GM18505 (cell line): ENCODE results near the gene POMT2.

Source experiments
- ATAC-seq: cut with Tn5 transposase; IDR thresholded peaks from one replicate; pipeline ENCODE4 v1.9.1; 2021; ENCODE audit not compliant: unreplicated experiment
- POLR2A ChIP-seq: IDR thresholded peaks from 4 replicates; pipeline ENCODE4 v1.6.1; 2011; ENCODE audit warnings: borderline replicate concordance; ENCODE audit not compliant: insufficient read depth, insufficient read length; ENCODE audit errors: extremely low read depth

Gene POMT2, protein sequence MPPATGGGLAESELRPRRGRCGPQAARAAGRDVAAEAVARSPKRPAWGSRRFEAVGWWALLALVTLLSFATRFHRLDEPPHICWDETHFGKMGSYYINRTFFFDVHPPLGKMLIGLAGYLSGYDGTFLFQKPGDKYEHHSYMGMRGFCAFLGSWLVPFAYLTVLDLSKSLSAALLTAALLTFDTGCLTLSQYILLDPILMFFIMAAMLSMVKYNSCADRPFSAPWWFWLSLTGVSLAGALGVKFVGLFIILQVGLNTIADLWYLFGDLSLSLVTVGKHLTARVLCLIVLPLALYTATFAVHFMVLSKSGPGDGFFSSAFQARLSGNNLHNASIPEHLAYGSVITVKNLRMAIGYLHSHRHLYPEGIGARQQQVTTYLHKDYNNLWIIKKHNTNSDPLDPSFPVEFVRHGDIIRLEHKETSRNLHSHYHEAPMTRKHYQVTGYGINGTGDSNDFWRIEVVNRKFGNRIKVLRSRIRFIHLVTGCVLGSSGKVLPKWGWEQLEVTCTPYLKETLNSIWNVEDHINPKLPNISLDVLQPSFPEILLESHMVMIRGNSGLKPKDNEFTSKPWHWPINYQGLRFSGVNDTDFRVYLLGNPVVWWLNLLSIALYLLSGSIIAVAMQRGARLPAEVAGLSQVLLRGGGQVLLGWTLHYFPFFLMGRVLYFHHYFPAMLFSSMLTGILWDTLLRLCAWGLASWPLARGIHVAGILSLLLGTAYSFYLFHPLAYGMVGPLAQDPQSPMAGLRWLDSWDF

GRCh38 chr14:77320238-77320935, at the start of gene POMT2:
POMT2 (minus strand) TSS chr14:77320883; CDS start chr14:77320681, 202 bp downstream.
- TF ChIP-seq POLR2A: no peak
- ATAC-seq: peak; percentile 68

GRCh38 chr14:77369285-77369684, 48.6 kb upstream of the POMT2 start:
- no peak for TF ChIP-seq POLR2A
- ATAC-seq: no peak

DNA sequence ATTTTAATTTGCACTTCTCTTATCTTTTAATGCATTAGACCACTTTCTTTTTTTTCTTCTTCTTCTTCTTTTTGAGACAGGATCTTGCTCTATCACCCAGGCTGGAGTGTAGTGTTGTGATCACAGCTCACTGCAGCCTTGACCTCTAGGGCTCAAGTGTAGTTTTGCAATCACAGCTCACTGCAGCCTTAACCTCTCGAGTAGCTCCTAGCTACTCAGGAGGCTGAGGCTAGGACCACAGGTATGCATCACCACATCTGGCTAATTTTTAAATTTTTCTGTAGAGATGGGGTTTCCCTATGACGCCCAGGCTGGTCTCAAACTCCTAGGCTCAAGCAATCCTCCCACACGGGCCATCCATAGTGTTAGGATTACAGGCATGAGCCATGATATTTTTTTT, 43.5 kb upstream of the POMT2 start:
- no peak for ATAC-seq
- no peak for TF ChIP-seq POLR2A

- no peak for TF ChIP-seq POLR2A
- no peak for ATAC-seq
Measured at GRCh38 chr14:77359626-77360025, 38.9 kb upstream of the POMT2 start.

DNA sequence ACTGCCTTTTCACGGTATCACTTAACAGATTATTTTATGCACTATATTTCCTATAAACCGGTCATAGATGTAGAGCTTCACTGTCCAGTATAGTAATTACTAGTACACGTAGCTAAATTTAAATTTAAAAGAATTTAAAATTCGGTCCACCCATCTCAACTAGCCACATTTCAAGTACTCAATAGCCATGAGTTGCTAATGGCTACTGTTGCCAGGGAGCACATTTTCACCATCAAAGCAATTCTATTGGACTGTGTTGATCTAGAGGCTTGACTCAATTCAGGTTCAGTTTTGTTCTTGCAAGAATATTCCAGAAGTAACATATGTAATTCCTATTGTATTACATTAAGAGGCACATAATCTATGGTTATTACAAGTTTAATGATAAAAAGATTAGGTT, 36.2 kb upstream of the POMT2 start:
- no peak for ATAC-seq
- TF ChIP-seq POLR2A: no peak

- TF ChIP-seq POLR2A: no peak
- ATAC-seq: no peak
Measured at GRCh38 chr14:77355811-77356210, 35.1 kb upstream of the POMT2 start.

DNA sequence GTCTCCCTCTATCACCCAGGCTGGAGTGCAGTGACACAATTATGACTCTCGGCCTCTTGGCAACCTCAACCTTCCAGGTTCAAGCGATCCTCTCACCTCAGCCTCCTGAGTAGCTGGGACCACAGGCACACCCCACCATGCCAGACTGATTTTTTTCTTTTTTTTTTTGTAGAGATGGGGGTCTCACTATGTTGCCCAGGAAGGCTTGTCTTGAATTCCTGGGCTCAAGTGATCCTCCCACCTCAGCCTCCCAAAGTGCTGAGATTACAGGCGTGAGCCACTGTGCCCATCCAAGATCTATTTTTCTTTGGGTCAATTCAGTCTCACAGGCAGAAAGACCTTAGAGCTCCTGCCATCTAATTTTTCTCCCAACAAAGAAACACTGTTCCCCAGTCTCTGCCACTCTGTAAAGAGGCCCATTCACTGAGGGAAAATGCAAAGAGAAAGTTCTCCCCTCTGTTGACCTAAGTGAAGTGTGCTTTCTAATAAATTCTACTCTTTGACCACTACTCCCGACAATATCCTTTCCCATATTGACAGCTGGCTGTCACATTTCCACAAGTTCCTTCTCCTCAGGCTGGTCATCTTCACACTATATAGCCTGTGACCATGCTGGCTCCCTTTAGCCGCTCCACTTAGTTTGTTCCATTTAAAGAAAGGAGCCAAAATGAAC, 32.9 kb upstream of the POMT2 start:
- TF ChIP-seq POLR2A: no peak
- ATAC-seq: no peak

GRCh38 chr14:77347751-77348150, 27.1 kb upstream of the POMT2 start:
- no peak for ATAC-seq
- TF ChIP-seq POLR2A: no peak

DNA sequence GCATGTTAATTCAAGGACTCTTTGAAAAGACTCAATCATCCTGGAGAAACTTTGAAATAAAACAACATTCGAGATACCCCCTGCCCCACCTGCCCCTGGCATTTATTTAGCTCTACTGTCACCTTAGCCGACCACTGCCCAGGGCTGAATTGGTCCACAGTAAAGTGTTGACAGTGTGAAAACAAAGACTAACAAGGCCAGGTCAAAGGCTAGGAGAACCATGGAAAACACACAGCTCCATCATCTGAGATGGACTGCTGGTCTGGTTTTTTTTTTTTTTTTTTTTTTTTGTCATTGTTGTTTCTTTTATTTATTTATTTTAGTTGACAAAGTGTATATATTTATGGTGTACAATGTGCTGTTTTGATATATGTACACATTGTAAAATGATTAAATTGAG, 25.8 kb upstream of the POMT2 start:
- TF ChIP-seq POLR2A: no peak
- ATAC-seq: no peak

DNA sequence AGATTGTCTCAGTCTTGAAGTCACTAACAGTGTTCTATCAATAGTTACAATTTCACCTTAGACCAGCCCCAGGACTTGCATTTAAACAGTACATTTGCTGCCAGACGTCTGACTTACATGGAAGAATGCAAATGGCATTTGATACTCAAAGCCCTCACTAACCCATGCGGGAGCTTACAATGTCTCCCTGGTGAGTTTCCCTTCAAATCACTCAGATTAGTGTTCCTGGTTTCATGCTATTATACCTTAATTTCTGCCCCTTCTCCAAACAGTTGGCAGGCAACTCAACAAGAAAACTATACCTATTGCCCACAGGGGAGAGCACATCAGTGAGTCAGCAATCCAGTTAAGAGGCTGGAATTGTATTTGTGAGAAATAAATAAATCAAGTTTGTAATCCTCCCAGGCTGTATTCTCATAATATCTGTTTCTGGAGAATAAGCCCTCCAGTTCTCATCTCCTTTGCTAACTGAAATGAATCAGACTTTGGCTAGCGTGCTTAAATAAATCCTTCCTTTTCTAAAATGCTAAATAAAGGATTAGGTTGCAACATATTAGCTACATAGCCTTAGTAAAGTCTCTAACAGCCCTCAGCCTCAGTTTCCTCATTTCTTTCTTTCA, 23.8 kb upstream of the POMT2 start:
- no peak for TF ChIP-seq POLR2A
- ATAC-seq: no peak

DNA sequence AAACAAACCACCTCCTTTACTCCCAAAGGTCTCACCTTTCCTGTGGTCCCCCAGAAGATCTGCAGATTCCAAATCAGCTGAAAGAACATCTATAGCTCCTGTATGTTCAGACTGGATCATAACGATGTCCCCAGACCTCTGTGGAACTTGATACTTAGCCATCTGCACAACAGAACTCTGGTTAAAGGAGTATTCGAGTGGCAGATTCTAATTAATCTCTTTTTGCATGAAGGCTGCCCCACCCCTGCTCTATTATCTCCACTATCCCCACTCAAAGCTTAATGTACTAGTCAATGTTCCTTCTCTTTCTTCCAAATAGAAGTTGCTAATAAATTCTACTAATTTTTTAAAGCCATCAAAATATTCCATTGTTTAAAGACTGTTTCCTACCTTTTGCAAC, 23.0 kb upstream of the POMT2 start:
- no peak for ATAC-seq
- no peak for TF ChIP-seq POLR2A

DNA sequence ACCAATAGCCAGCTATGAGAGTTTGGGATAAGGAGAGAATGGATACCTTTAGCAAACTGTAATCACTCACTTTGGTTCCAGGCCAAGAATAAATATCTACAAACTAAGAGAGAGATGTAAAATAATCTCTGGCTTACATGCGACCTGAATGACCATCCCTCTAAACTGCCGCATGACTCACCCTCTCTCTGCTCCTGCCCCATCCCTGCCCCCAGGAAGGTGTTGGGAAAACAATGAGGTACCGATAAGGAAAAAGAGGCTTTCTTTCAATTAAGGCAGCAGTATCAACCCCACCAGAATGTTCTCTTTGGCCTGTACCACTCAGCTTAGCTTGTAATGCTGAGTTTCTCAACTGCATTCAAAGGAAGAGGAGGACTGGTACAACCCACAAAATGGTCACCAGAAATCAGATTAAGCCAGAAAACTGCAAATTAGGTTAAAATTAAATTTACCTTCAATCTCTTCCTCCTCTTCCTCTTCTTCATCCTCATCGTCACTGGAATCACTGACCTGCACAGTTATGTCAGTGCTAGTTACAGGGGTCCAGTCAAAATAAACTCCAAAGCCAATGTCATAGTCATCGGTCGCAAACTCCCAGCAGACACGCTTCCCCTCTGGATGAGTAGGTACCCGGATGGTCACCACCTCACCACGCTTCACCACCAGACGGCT, 22.2 kb upstream of the POMT2 start:
- TF ChIP-seq POLR2A: no peak
- ATAC-seq: no peak
